GM23248 (cell line): Measurements from ENCODE around the gene MAP6. TPM values are rescaled to one million over a fixed set of nuclear protein-coding genes. Genes with fewer than 3 reads are reported as not detected.

Experiments
- DNase-seq: peaks from one replicate; pipeline ENCODE4 v3.0.0-alpha.2; 2015
- H2AFZ ChIP-seq: fragments of 200-600 bp; sonication (generic); 2 replicates; pipeline ENCODE4 v1.6.1; 2016; ENCODE audit warnings: antibody characterized with exemption
- H3F3A ChIP-seq: fragments of 200-600 bp; sonication (generic); 2 replicates; pipeline ENCODE4 v1.6.1; 2016; ENCODE audit warnings: mild to moderate bottlenecking, antibody characterized with exemption, mixed run types; ENCODE audit not compliant: insufficient read depth
- H3K27ac ChIP-seq: fragments of 200-600 bp; sonication (generic); 2 replicates; pipeline ENCODE4 v1.5.1; 2016; ENCODE audit warnings: mild to moderate bottlenecking
- H3K27me3 ChIP-seq: fragments of 200-600 bp; sonication (generic); replicated peaks from 2 replicates; pipeline ENCODE4 v1.6.1; 2016; ENCODE audit warnings: mild to moderate bottlenecking; ENCODE audit not compliant: insufficient read depth
- H3K36me3 ChIP-seq: fragments of 200-600 bp; sonication (generic); 2 replicates; pipeline ENCODE4 v1.6.1; 2016; ENCODE audit warnings: low read depth, mild to moderate bottlenecking
- H3K4me1 ChIP-seq: fragments of 200-600 bp; sonication (generic); 2 replicates; pipeline ENCODE4 v1.6.1; 2016; ENCODE audit warnings: mild to moderate bottlenecking; ENCODE audit not compliant: insufficient read depth
- H3K4me2 ChIP-seq: fragments of 200-600 bp; sonication (generic); one replicate; pipeline ENCODE4 v1.6.1; 2016; ENCODE audit warnings: mild to moderate bottlenecking; ENCODE audit not compliant: unreplicated experiment
- H3K4me3 ChIP-seq: fragments of 200-600 bp; sonication (generic); 2 replicates; pipeline ENCODE4 v1.5.1; 2016; ENCODE audit warnings: mild to moderate bottlenecking
- H3K79me2 ChIP-seq: fragments of 200-600 bp; sonication (generic); 2 replicates; pipeline ENCODE4 v1.6.1; 2016; ENCODE audit warnings: mild to moderate bottlenecking; ENCODE audit not compliant: insufficient read depth
- H3K9ac ChIP-seq: fragments of 200-600 bp; sonication (generic); 2 replicates; pipeline ENCODE4 v1.6.1; 2016; ENCODE audit warnings: mild to moderate bottlenecking
- H3K9me2 ChIP-seq: fragments of 200-600 bp; sonication (generic); 2 replicates; pipeline ENCODE4 v1.6.1; 2016; ENCODE audit warnings: mixed run types, mild to moderate bottlenecking, moderate library complexity; ENCODE audit not compliant: insufficient read depth
- H3K9me3 ChIP-seq: fragments of 200-600 bp; sonication (generic); one replicate; pipeline ENCODE4 v1.6.1; 2017; ENCODE audit warnings: low read depth
- H4K20me1 ChIP-seq: fragments of 200-600 bp; sonication (generic); 2 replicates; pipeline ENCODE4 v1.6.0; 2016; ENCODE audit not compliant: insufficient read depth
- EZH2 ChIP-seq: fragments of 200-600 bp; sonication (generic); IDR thresholded peaks from 2 replicates; pipeline ENCODE4 v1.6.1; 2018; ENCODE audit warnings: antibody characterized with exemption, mild to moderate bottlenecking; ENCODE audit not compliant: insufficient read depth, poor library complexity, severe bottlenecking
- EZH2phosphoT487 ChIP-seq: fragments of 200-600 bp; sonication (generic); IDR thresholded peaks from 2 replicates; pipeline ENCODE4 v1.6.1; 2018; ENCODE audit warnings: antibody characterized with exemption, moderate library complexity, mild to moderate bottlenecking, low read depth; ENCODE audit not compliant: insufficient read depth
- WGBS, 2 experiments: methylation state at CpG; one replicate each; pipeline ENCODE4 v1.1.6; 2015 to 2017; ENCODE audit warnings: low lambda C conversion rate in 2 of 2, low coverage in 1 of 2; ENCODE audit errors: missing lambda C conversion rate in 2 of 2; 5-methylcytosine and 5-hydroxymethylcytosine counted together
- in situ Hi-C: fragments of 300-500 bp; cut with MboI; formaldehyde crosslinking; loops from 2 replicates; pipeline ENCODE4 v1.15.0; 2020
- polyA plus RNA-seq: library from polyadenylated mRNA; unstranded; fragments of >200 nt; fragmentation: Nextera tagmentation; extraction: Ambion mirVana; gene quantifications from 2 replicates; pipeline ENCODE4 v1.2.1, GENCODE V29; 2016
- total RNA-seq: library from RNA; depleted of rRNA; stranded (reverse); fragments of >200 nt; shearing (Covaris generic); gene quantifications from 2 replicates; pipeline ENCODE4 v1.2.3, GENCODE V29; 2014

The MAP6 gene
- total and polyA plus RNA-seq, 2 experiments from 2014 or later, result 3.4 to 5.2 TPM

DNA sequence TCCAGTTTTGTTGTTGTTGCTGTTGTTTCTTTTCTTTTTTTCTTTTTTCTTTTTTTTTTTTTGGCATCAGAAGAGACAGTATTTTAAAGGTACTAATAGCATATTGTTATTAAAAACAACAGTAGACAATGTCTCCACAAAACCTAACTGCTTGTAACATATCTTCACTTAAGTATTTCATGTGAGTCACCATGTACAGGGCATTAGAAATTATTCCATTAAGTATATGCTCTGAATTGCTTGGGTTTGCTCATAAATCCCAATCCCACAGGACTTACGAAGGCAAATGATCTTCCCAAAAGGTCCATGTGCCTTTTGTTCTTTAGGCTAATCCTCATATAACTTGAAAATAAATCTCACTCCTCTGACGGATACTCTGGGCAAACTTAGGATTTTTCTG, 35.9 kb downstream of the MAP6 start:
- Histone ChIP-seq H3K9me3 (no peaks in the 10 kb centered on the region), H3K27ac (no peak overlapping the region), H3K9ac (no peak overlapping the region), H3K79me2 (no peaks in the 10 kb centered on the region), H3K4me3 (no peak overlapping the region), H2AFZ (no peak overlapping the region), H4K20me1 (no peaks in the 10 kb centered on the region), H3K27me3 (no peaks in the 10 kb centered on the region), H3F3A (peaks cover 9% of the 10 kb centered on the region), H3K4me1 (peaks cover 13% of the 10 kb centered on the region), H3K4me2 (no peak overlapping the region), H3K36me3 (no peaks in the 10 kb centered on the region), H3K9me2 (no peaks in the 10 kb centered on the region)
- in situ Hi-C loops, result no loop called here
- TF ChIP-seq EZH2, result no peak
- no peak for TF ChIP-seq EZH2phosphoT487
- WGBS, 2 experiments, result 91 to 96% methylated on average over 2 of the region's 2 CpGs
- no peak for DNase-seq

DNA sequence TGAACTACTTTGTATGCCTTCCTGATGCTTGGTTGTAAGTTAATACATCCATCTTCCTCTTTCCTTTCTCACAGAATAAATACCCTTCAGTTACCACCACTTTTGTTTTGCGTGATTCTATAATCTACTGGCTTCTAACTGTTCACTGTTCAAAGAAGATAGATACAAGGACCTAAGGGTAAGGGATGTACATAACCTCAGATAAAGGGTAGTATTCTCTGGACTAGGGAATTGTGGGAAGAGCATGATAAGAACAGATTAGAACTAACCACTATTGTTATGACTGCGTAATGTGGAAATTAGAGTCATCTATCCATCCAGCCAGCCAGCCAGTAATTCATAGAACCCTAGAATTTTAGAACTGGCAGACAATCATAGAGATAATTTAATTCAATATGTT, 36.4 kb downstream of the MAP6 start:
- TF ChIP-seq EZH2phosphoT487 (no peak), EZH2 (no peak)
- H3F3A ChIP-seq, result peaks cover 12% of the 10 kb centered on the region
- 95 to 98% methylated on average over 2 of the region's 2 CpGs for WGBS, 2 experiments
- no peak for DNase-seq
- H3K36me3 ChIP-seq, result no peaks in the 10 kb centered on the region
- H3K4me2 ChIP-seq, result no peak overlapping the region
- H3K9me2 ChIP-seq, result no peaks in the 10 kb centered on the region
- no peaks in the 10 kb centered on the region for H3K79me2 ChIP-seq
- no peaks in the 10 kb centered on the region for H3K9me3 ChIP-seq
- H3K27ac ChIP-seq, result no peak overlapping the region
- H3K4me3 ChIP-seq, result no peak overlapping the region
- no peaks in the 10 kb centered on the region for H3K27me3 ChIP-seq
- in situ Hi-C loops, result no loop called here
- no peaks in the 10 kb centered on the region for H4K20me1 ChIP-seq
- no peak overlapping the region for H3K9ac ChIP-seq
- no peak overlapping the region for H2AFZ ChIP-seq
- H3K4me1 ChIP-seq, result peaks cover 16% of the 10 kb centered on the region

GRCh38 chr11:75631086-75631730, 37.6 kb downstream of the MAP6 start:
- no peaks in the 10 kb centered on the region for H4K20me1 ChIP-seq
- TF ChIP-seq EZH2phosphoT487, result no peak
- no peak for TF ChIP-seq EZH2
- no peaks in the 10 kb centered on the region for H3K36me3 ChIP-seq

GRCh38 chr11:75627906-75628668, 40.8 kb downstream of the MAP6 start:
- WGBS, 2 experiments, result 75 to 77% methylated on average over 11 of the region's 11 CpGs
- Histone ChIP-seq H3K4me3 (no peak overlapping the region), H3K9ac (no peak overlapping the region), H3K27me3 (no peaks in the 10 kb centered on the region), H3K27ac (no peak overlapping the region), H3K4me2 (no peak overlapping the region), H3K4me1 (peaks cover 28% of the 10 kb centered on the region), H4K20me1 (no peaks in the 10 kb centered on the region), H3F3A (peaks cover 21% of the 10 kb centered on the region), H3K79me2 (no peaks in the 10 kb centered on the region), H3K9me3 (no peaks in the 10 kb centered on the region), H2AFZ (no peak overlapping the region; the same call in 1 of the 2 replicates), H3K9me2 (no peaks in the 10 kb centered on the region), H3K36me3 (no peaks in the 10 kb centered on the region)
- TF ChIP-seq EZH2, result no peak
- no peak for TF ChIP-seq EZH2phosphoT487
- peak; percentile 57 for DNase-seq
- in situ Hi-C loops, result no loop called here

More at GRCh38 chr11:75631086-75631730, 37.6 kb downstream of the MAP6 start:
- no peaks in the 10 kb centered on the region for H3K27me3 ChIP-seq
- H2AFZ ChIP-seq, result no peak overlapping the region
- no peak overlapping the region for H3K4me2 ChIP-seq
- peaks cover 24% of the 10 kb centered on the region for H3F3A ChIP-seq
- in situ Hi-C loops, result no loop called here
- no peaks in the 10 kb centered on the region for H3K79me2 ChIP-seq
- no peak overlapping the region for H3K9ac ChIP-seq
- H3K9me2 ChIP-seq, result no peaks in the 10 kb centered on the region
- WGBS, 2 experiments, result 33 to 60% methylated on average over 2 of the region's 2 CpGs
- H3K9me3 ChIP-seq, result no peaks in the 10 kb centered on the region
- DNase-seq, result no peak
- H3K4me3 ChIP-seq, result no peak overlapping the region
- peaks cover 29% of the 10 kb centered on the region for H3K4me1 ChIP-seq
- H3K27ac ChIP-seq, result no peak overlapping the region
